ENCODE results near the gene RELL1. TPM values are rescaled to one million over a fixed set of nuclear protein-coding genes. Genes with fewer than 3 reads are reported as not detected.

The RELL1 gene
- polyA plus RNA-seq, 1 of the 3 experiments (the other 2 are of a cell fraction), result 4.5 TPM

- TF ChIP-seq SIN3A (IDR thresholded peaks at IDR 0.05; ENCODE audit: borderline replicate concordance, low read depth, low read length), result no peak
- no peak for TF ChIP-seq TAF1 (IDR thresholded peaks at IDR 0.05; ENCODE audit: borderline replicate concordance, low read depth, low read length)
Measured at GRCh38 chr4:37664696-37665095, 21.5 kb downstream of the RELL1 start.

DNA sequence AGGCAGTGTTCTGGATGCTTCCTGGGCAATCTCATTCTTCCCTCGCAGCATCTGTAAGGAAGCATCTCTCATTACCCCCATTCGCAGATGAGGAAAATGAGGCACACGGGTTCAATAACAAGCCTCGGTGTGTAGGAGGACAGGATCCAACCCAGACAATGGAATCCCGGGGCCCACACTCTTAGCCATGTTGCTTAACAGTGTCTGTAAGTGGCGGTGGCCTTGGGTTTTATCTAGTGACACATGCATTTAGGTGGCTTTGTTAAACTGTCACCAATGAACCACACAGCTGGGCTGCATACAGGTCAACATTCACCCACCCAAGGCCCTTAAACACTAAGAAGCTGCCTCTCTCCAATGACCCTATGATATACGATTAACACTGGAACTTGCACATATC, 22.6 kb downstream of the RELL1 start:
- Histone ChIP-seq H3K4me3 (ENCODE audit: low read depth in 2 of 2, low read length in 1 of 2) (no peak overlapping the region), H3K9me2 (no peaks in the 10 kb centered on the region), H3K79me2 (ENCODE audit: insufficient read depth) (peaks cover 12% of the 10 kb centered on the region), H3F3A (replicated peaks; ENCODE audit: insufficient read depth) (peaks cover 11% of the 10 kb centered on the region), H4K20me1 (ENCODE audit: insufficient read depth) (no peaks in the 10 kb centered on the region), H2AFZ (ENCODE audit: low read depth) (no peak overlapping the region), H3K4me2 (no peak overlapping the region), H3K9ac (no peak overlapping the region), H3K27ac (ENCODE audit: low read depth in 2 of 2, low read length in 1 of 2) (no peak overlapping the region), H3K36me3 (replicated peaks in 1 of 2; ENCODE audit: control insufficient read depth in 1 of 2, insufficient read depth in 2 of 2, low read length in 1 of 2) (no peaks in the 10 kb centered on the region), H3K9me3 (no peaks in the 10 kb centered on the region), H3K27me3 (ENCODE audit: insufficient read depth) (no peaks in the 10 kb centered on the region), H3K4me1 (ENCODE audit: control insufficient read depth in 1 of 2, insufficient read depth in 2 of 2, low read depth in 1 of 2, low read length in 1 of 2) (peaks cover 23 to 26% of the 10 kb centered on the region in 2 experiments; a peak in 2 of 4 replicates)
- POLR2A ChIA-PET, result no interaction called here
- CTCF ChIA-PET, result interaction anchor here (1.4 kb wide), 1 partner anchor 139 kb away, joined by 4 read pairs; no protein-coding TSS in a partner anchor
- WGBS (ENCODE audit: low lambda C conversion rate), result 73% methylated on average over 7 of the region's 7 CpGs
- no peak for DNase-seq
- TF ChIP-seq NFIC (IDR thresholded peaks at IDR 0.05; ENCODE audit: borderline replicate concordance) (no peak), GABPA (IDR thresholded peaks at IDR 0.05; ENCODE audit: low read depth) (no peak), FOXM1 (IDR thresholded peaks at IDR 0.05; ENCODE audit: low read depth) (no peak), TCF12 (IDR thresholded peaks at IDR 0.05) (no peak)
- TF ChIP-seq, protein P1, sequence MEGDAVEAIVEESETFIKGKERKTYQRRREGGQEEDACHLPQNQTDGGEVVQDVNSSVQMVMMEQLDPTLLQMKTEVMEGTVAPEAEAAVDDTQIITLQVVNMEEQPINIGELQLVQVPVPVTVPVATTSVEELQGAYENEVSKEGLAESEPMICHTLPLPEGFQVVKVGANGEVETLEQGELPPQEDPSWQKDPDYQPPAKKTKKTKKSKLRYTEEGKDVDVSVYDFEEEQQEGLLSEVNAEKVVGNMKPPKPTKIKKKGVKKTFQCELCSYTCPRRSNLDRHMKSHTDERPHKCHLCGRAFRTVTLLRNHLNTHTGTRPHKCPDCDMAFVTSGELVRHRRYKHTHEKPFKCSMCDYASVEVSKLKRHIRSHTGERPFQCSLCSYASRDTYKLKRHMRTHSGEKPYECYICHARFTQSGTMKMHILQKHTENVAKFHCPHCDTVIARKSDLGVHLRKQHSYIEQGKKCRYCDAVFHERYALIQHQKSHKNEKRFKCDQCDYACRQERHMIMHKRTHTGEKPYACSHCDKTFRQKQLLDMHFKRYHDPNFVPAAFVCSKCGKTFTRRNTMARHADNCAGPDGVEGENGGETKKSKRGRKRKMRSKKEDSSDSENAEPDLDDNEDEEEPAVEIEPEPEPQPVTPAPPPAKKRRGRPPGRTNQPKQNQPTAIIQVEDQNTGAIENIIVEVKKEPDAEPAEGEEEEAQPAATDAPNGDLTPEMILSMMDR (IDR thresholded peaks at IDR 0.05), result no peak

More at GRCh38 chr4:37664696-37665095, 21.5 kb downstream of the RELL1 start:
- H3F3A ChIP-seq (replicated peaks; ENCODE audit: insufficient read depth), result peaks cover 11% of the 10 kb centered on the region
- H3K36me3 ChIP-seq (replicated peaks in 1 of 2; ENCODE audit: control insufficient read depth in 1 of 2, insufficient read depth in 2 of 2, low read length in 1 of 2), result no peaks in the 10 kb centered on the region
- ChIA-PET CTCF (interaction anchor here (0.9 to 1.4 kb wide), 4 partner anchors 16 to 137 kb away, joined by 3 to 4 read pairs (median 3); no protein-coding TSS in a partner anchor), POLR2A (no interaction called here)
- H3K4me3 ChIP-seq (ENCODE audit: low read depth in 2 of 2, low read length in 1 of 2), result no peak overlapping the region
- no peak overlapping the region for H2AFZ ChIP-seq (ENCODE audit: low read depth)
- no peaks in the 10 kb centered on the region for H3K9me3 ChIP-seq
- H3K4me2 ChIP-seq, result no peak overlapping the region
- H3K4me1 ChIP-seq (ENCODE audit: control insufficient read depth in 1 of 2, insufficient read depth in 2 of 2, low read depth in 1 of 2, low read length in 1 of 2), result peaks cover 23 to 26% of the 10 kb centered on the region in 2 experiments; a peak in 2 of 4 replicates
- H4K20me1 ChIP-seq (ENCODE audit: insufficient read depth), result no peaks in the 10 kb centered on the region
- peaks cover 10% of the 10 kb centered on the region for H3K79me2 ChIP-seq (ENCODE audit: insufficient read depth)
- no peaks in the 10 kb centered on the region for H3K9me2 ChIP-seq
- no peak for DNase-seq
- no peaks in the 10 kb centered on the region for H3K27me3 ChIP-seq (ENCODE audit: insufficient read depth)
- H3K9ac ChIP-seq, result no peak overlapping the region
- no peak overlapping the region for H3K27ac ChIP-seq (ENCODE audit: low read depth in 2 of 2, low read length in 1 of 2)
- WGBS (ENCODE audit: low lambda C conversion rate), result 97% methylated on average over 5 of the region's 5 CpGs

DNA sequence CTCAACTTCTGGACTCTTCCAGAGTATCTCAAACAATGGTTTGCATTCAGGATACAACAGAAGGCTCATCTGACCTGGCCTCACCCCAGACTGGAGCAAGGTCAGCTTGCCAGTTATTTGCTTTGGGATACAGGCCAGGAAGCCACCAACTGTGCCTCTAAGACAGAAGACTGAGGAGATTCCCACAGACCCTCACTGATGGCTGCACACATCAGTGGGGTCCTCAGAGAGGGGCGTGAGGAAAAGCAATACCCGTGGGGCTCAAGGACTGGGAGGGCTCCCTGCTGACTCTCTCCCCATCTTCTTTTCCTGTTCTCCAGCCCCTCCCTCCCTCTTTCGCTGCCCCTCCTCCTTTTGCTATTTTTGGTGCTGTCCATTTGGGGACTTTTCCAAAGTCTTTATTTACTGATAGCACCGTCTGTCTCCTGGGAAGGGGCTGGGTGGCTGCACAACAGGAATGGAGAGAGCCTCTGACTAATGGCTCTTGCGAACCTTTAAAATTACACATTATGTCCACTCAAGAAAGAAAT, 23.2 kb downstream of the RELL1 start:
- Histone ChIP-seq H3K4me1 (ENCODE audit: control insufficient read depth in 1 of 2, insufficient read depth in 2 of 2, low read depth in 1 of 2, low read length in 1 of 2) (peaks cover 23 to 26% of the 10 kb centered on the region in 2 experiments; a peak in 2 of 4 replicates), H4K20me1 (ENCODE audit: insufficient read depth) (no peaks in the 10 kb centered on the region), H3F3A (replicated peaks; ENCODE audit: insufficient read depth) (peaks cover 11% of the 10 kb centered on the region), H3K9me3 (no peaks in the 10 kb centered on the region), H3K27ac (ENCODE audit: low read depth in 2 of 2, low read length in 1 of 2) (no peak overlapping the region; a peak in 1 of 4 replicates), H3K9ac (no peak overlapping the region), H3K36me3 (replicated peaks in 1 of 2; ENCODE audit: control insufficient read depth in 1 of 2, insufficient read depth in 2 of 2, low read length in 1 of 2) (no peaks in the 10 kb centered on the region), H3K9me2 (no peaks in the 10 kb centered on the region), H3K79me2 (ENCODE audit: insufficient read depth) (peaks cover 15% of the 10 kb centered on the region), H2AFZ (ENCODE audit: low read depth) (no peak overlapping the region), H3K4me3 (ENCODE audit: low read depth in 2 of 2, low read length in 1 of 2) (no peak overlapping the region), H3K4me2 (no peak overlapping the region), H3K27me3 (ENCODE audit: insufficient read depth) (no peaks in the 10 kb centered on the region)
- DNase-seq, result no peak
- WGBS (ENCODE audit: low lambda C conversion rate), result 67% methylated on average over 5 of the region's 5 CpGs
- TF ChIP-seq TEAD4 (IDR thresholded peaks at IDR 0.05; ENCODE audit: borderline replicate concordance, insufficient read depth) (no peak), RXRA (IDR thresholded peaks at IDR 0.05; ENCODE audit: borderline replicate concordance, low read depth) (no peak), GABPA (IDR thresholded peaks at IDR 0.05; ENCODE audit: low read depth) (no peak), RAD21 (IDR thresholded peaks at IDR 0.05; ENCODE audit: low read length) (no peak), GATA2 (CRISPR knock-in tag; IDR thresholded peaks at IDR 0.05) (no peak), RFX5 (IDR thresholded peaks at IDR 0.05; ENCODE audit: low read length) (no peak)
- TF ChIP-seq, protein P2, sequence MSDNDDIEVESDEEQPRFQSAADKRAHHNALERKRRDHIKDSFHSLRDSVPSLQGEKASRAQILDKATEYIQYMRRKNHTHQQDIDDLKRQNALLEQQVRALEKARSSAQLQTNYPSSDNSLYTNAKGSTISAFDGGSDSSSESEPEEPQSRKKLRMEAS (IDR thresholded peaks at IDR 0.05; ENCODE audit: low read depth), result no peak
- TF ChIP-seq, protein P3, sequence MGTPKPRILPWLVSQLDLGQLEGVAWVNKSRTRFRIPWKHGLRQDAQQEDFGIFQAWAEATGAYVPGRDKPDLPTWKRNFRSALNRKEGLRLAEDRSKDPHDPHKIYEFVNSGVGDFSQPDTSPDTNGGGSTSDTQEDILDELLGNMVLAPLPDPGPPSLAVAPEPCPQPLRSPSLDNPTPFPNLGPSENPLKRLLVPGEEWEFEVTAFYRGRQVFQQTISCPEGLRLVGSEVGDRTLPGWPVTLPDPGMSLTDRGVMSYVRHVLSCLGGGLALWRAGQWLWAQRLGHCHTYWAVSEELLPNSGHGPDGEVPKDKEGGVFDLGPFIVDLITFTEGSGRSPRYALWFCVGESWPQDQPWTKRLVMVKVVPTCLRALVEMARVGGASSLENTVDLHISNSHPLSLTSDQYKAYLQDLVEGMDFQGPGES (IDR thresholded peaks at IDR 0.05; ENCODE audit: low read depth, low read length), result no peak
- ChIA-PET CTCF (interaction anchor here (1.0 to 1.5 kb wide), 2 partner anchors 9 to 12 kb away, joined by 4 read pairs; no protein-coding TSS in a partner anchor), POLR2A (no interaction called here)
